GM12874 (cell line): ENCODE measurements around the gene BOLA2B.

Source experiments
- CTCF ChIP-seq: IDR thresholded peaks from 2 replicates; pipeline ENCODE4 v1.5.1; 2011; ENCODE audit warnings: low read depth, mild to moderate bottlenecking, control low read depth, low read length, moderate library complexity; ENCODE audit not compliant: insufficient read depth

The BOLA2B gene

GRCh38 chr16:30166202-30166902 is 27.1 kb downstream of the BOLA2B start:
- TF ChIP-seq CTCF = no peak

GRCh38 chr16:30163538-30163937 is 29.9 kb downstream of the BOLA2B start:
- TF ChIP-seq CTCF = no peak

GRCh38 chr16:30157214-30157613 is 36.3 kb downstream of the BOLA2B start:
- no peak for TF ChIP-seq CTCF

GRCh38 chr16:30155188-30155587 is 38.3 kb downstream of the BOLA2B start:
- TF ChIP-seq CTCF = no peak

- no peak for TF ChIP-seq CTCF
Observed at GRCh38 chr16:30152517-30152916, 40.9 kb downstream of the BOLA2B start.

GRCh38 chr16:30151091-30151490 is 42.4 kb downstream of the BOLA2B start:
- no peak for TF ChIP-seq CTCF

GRCh38 chr16:30149250-30149930 is 44.1 kb downstream of the BOLA2B start:
- no peak for TF ChIP-seq CTCF
